Measurements from ENCODE around the gene SLC7A6OS. TPM values are rescaled to one million over a fixed set of nuclear protein-coding genes. Genes with fewer than 3 reads are reported as not detected.

SLC7A6OS gene
- total RNA-seq, 1 experiment from 2014 or later, result 24.5 TPM

GRCh38 chr16:68264128-68265077, 46.3 kb downstream of the SLC7A6OS start, which contains the start of gene SLC7A6:
TSS of gene SLC7A6 (plus strand) at chr16:68264526. CDS start at chr16:68274727, 10,201 bp downstream.
- Histone ChIP-seq H4K5ac (ENCODE audit: insufficient read length, low read depth, low read length) (no peak within 1 kb of the TSS), H4K91ac (ENCODE audit: insufficient read length, low read depth, low read length) (no peak within 1 kb of the TSS), H3K27me3 (ENCODE audit: insufficient read depth, low read length) (no peaks in the 10 kb centered on the region), H4K8ac (replicated peaks; ENCODE audit: insufficient read length, low read depth, low read length) (no peak within 1 kb of the TSS), H2BK15ac (ENCODE audit: low read depth, low read length) (no peak within 1 kb of the TSS; the same call in 1 of the 2 replicates), H3K79me2 (ENCODE audit: insufficient read depth, low read length) (no peaks in the 10 kb centered on the region; the same call in 1 of the 2 replicates), H3K23me2 (ENCODE audit: insufficient read length, low read depth, low read length, poor library complexity, severe bottlenecking) (peaks cover 8% of the 10 kb centered on the region), H2AFZ (ENCODE audit: low read length) (no peak within 1 kb of the TSS), H3K4ac (ENCODE audit: low read depth, low read length) (no peak within 1 kb of the TSS), H3K79me1 (ENCODE audit: insufficient read depth, low read depth, low read length, poor library complexity, severe bottlenecking) (no peaks in the 10 kb centered on the region), H2BK5ac (ENCODE audit: insufficient read length, low read length) (no peak within 1 kb of the TSS), H3K23ac (ENCODE audit: insufficient read length, low read depth, low read length) (no peak within 1 kb of the TSS), H2BK20ac (ENCODE audit: low read depth, low read length, poor library complexity, severe bottlenecking) (no peak within 1 kb of the TSS), H2AK5ac (ENCODE audit: insufficient read length, low read length) (no peak within 1 kb of the TSS), H3K56ac (ENCODE audit: insufficient read length, low read depth, low read length) (no peak within 1 kb of the TSS), H3K14ac (ENCODE audit: insufficient read depth, low read length) (peak within 1 kb of the TSS; percentile 82), H4K20me1 (ENCODE audit: control insufficient read depth, insufficient read depth, insufficient read length) (no peaks in the 10 kb centered on the region), H3K18ac (ENCODE audit: insufficient read length, low read depth, low read length) (peak within 1 kb of the TSS; percentile 70), H3T11ph (ENCODE audit: low read length) (no peak within 1 kb of the TSS), H3K4me2 (ENCODE audit: insufficient read depth, insufficient read length, low read length) (peak within 1 kb of the TSS; percentile 84), H3K9me3 (ENCODE audit: control insufficient read depth, low read depth, low read length) (no peaks in the 10 kb centered on the region), H3K4me1 (ENCODE audit: insufficient read depth, low read length) (peaks cover 6% of the 10 kb centered on the region; the same call in 1 of the 2 replicates), H2BK12ac (ENCODE audit: insufficient read length, low read depth, low read length) (no peak within 1 kb of the TSS), H3K9ac (ENCODE audit: extremely low read depth, insufficient read length, low read length) (peak within 1 kb of the TSS; percentile 41), H2BK120ac (ENCODE audit: low read depth, low read length, poor library complexity, severe bottlenecking) (no peak within 1 kb of the TSS), H3K27ac (ENCODE audit: insufficient read length, low read depth, low read length) (no peak within 1 kb of the TSS)
- Mint-ChIP-seq H3K27me3 (ENCODE audit: low read depth) (peaks cover 12% of the 10 kb centered on the region), H3K4me1 (peaks cover 26 to 31% of the 10 kb centered on the region in 2 experiments), H3K36me3 (ENCODE audit: insufficient read depth in 1 of 3, low read depth in 3 of 3) (peaks cover 0 to 4% (median 2%) of the 10 kb centered on the region in 3 experiments; a peak in 3 of 7 replicates), H3K27ac (peak within 1 kb of the TSS in 2 of 3 experiments; percentile 40 to 90; a peak in 3 of 7 replicates), H3K4me3 (peak within 1 kb of the TSS; percentile 87 to 99), H3K9me3 (no peaks in the 10 kb centered on the region)
- TF ChIP-seq CTCF (conservative IDR thresholded peaks at IDR 0.05), result peak; percentile 87
- no CpG with 5 or more reads among the region's 123 CpGs for WGBS (ENCODE audit: extremely low coverage, insufficient read length, low lambda C conversion rate)
- peak; percentile 69 for DNase-seq
